Esophagus squamous epithelium (tissue), 5 donors: ENCODE data around the gene CFAP119. TPM values are rescaled to one million over a fixed set of nuclear protein-coding genes. Genes with fewer than 3 reads are reported as not detected.
A peak's percentile ranks its signal among the peaks of the same experiment; 100 is the strongest.
"Not testable (repeated sequence)": the region's sequence is repeated elsewhere in the genome, so short reads cannot be mapped to it uniquely, and the experiment has no call there.

Source experiments
- DNase-seq: peaks from one replicate; lab custom pipeline; 2025; lab: John Stamatoyannopoulos, UW
- H3K27ac ChIP-seq, 4 donors: fragments of 200-600 bp; sonication (generic); one replicate each; pipeline ENCODE4 v1.5.1; 2016 to 2019; ENCODE audit warnings: mild to moderate bottlenecking in 1 of 4
- H3K27me3 ChIP-seq, 4 donors: fragments of 200-600 bp; sonication (generic); 1 replicate in 3 of 4; 2 replicates in 1 of 4; pipeline versions ENCODE4 v1.5.1 to v1.6.0; 2017 to 2021; ENCODE audit warnings: antibody characterized with exemption in 1 of 4
- H3K36me3 ChIP-seq, 3 donors: fragments of 200-600 bp; sonication (generic); one replicate each; pipeline ENCODE4 v1.5.1; 2016 to 2019
- H3K4me1 ChIP-seq, 3 donors: fragments of 200-600 bp; sonication (generic); one replicate each; pipeline ENCODE4 v1.5.1; 2017 to 2019
- H3K4me3 ChIP-seq, 4 donors: fragments of 200-600 bp; sonication (generic); 1 replicate in 3 of 4; 2 replicates in 1 of 4; pipeline ENCODE4 v1.5.1; 2016 to 2019; ENCODE audit warnings: mild to moderate bottlenecking in 2 of 4, moderate library complexity in 1 of 4
- H3K9me3 ChIP-seq, 3 donors: fragments of 200-600 bp; sonication (generic); one replicate each; pipeline ENCODE4 v1.5.1; 2016 to 2019
- POLR2A ChIP-seq, 4 donors: fragments of 450-650 bp; IDR thresholded peaks; one replicate each; pipeline ENCODE4 v1.6.1; 2017; ENCODE audit warnings: antibody characterized with exemption in 4 of 4, mild to moderate bottlenecking in 4 of 4, moderate library complexity in 3 of 4
- WGBS, 2 donors: methylation state at CpG; one replicate each; pipeline ENCODE4 v1.1.5; 2018; 5-methylcytosine and 5-hydroxymethylcytosine counted together
- intact Hi-C: fragments of 100-400 bp; cut with DNase I; formaldehyde crosslinking; loops from one replicate; pipeline ENCODE4 v1.15.0; 2022
- total RNA-seq, 4 donors: library from RNA; depleted of rRNA; stranded (reverse); fragments of >200 nt; gene quantifications; one replicate each; pipeline ENCODE4 v1.1.0, GENCODE V29; 2016
- TF ChIP-seq, protein P1 (sequence below), 6 experiments: fragments of 450-650 bp in 4 of 6; fragments of 200-600 bp in 2 of 6; sonication (generic) in 2 of 6; IDR thresholded peaks; one replicate each; pipeline ENCODE4 v1.5.1; 2016 to 2019; ENCODE audit warnings: antibody characterized with exemption in 6 of 6, mild to moderate bottlenecking in 4 of 6, moderate library complexity in 4 of 6
- donor health status: DM: yes; HTN: yes; CAD: no.

CFAP119 gene
- total RNA-seq, result 1 to 10 TPM in 3 of 4 donors, not detected in 1; 1.3 to 5.0 (median 3.4) TPM

DNA sequence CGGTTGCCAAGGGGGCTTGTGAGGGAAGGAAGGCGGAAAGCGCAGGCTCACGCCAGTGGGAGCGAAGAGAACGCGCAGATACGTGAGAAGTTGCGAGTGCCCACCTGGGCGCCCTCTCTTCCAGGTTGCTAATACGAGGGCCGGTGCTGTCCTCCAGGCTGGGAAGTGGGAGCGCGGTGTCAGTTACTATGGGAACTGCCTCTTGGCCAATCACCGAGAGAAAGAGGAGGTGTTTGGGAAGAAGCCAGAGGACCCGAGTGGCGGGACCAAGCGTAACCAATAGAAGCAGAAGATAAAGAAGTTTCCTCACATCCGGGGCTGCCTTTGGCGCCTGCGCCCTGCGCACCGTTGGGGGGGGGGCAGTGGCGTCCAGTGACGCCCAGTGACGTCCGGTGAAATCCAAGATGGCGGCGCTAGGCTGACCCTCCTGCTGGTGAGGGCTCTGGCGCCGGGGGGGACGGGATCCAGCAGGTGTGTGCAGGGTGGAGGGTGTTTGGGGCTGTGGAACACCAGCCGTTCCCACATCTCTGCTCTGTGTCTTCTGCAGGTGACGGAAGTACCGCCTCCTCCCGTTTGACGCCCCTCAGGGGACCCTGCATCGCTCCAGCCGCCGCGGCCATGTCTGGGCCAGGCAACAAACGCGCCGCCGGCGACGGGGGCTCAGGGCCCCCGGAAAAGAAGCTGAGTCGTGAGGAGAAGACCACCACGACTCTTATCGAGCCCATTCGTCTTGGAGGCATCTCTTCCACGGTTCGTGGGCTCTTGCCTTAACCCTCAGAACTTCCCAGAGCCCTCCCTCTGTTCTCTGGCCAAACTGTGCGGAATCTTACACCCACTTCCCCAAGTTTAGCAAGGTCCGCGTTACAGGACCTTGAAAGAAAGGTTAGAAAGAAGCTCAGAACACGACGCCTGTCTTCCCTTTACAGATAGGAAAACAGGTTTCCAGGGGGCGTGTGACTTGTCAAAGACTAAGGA is at the start of gene CFAP119, which contains the start of gene RNF40:
Gene CFAP119, minus strand, starts transcription at position 135 of the 975 bp plus-strand sequence. CDS start 314 bp downstream, outside the sequence.
Gene RNF40, plus strand, starts transcription at position 395 of the 975 bp plus-strand sequence. Its CDS starts 224 bp downstream, at position 619.
- Histone ChIP-seq H3K27me3 (no peaks in the 10 kb centered on the region), H3K9me3 (no peaks in the 10 kb centered on the region), H3K4me1 (peaks cover 16 to 40% (median 18%) of the 10 kb centered on the region in 3 donors), H3K36me3 (peaks cover 30 to 56% (median 32%) of the 10 kb centered on the region in 3 donors), H3K27ac (peak within 1 kb of the TSS; percentile 92 to 98 (median 94)), H3K4me3 (peak within 1 kb of the TSS; percentile 60 to 95 (median 84))
- DNase-seq, result peak; percentile 77
- intact Hi-C loops, result no loop called here
- TF ChIP-seq, protein P1, sequence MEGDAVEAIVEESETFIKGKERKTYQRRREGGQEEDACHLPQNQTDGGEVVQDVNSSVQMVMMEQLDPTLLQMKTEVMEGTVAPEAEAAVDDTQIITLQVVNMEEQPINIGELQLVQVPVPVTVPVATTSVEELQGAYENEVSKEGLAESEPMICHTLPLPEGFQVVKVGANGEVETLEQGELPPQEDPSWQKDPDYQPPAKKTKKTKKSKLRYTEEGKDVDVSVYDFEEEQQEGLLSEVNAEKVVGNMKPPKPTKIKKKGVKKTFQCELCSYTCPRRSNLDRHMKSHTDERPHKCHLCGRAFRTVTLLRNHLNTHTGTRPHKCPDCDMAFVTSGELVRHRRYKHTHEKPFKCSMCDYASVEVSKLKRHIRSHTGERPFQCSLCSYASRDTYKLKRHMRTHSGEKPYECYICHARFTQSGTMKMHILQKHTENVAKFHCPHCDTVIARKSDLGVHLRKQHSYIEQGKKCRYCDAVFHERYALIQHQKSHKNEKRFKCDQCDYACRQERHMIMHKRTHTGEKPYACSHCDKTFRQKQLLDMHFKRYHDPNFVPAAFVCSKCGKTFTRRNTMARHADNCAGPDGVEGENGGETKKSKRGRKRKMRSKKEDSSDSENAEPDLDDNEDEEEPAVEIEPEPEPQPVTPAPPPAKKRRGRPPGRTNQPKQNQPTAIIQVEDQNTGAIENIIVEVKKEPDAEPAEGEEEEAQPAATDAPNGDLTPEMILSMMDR (IDR thresholded peaks at IDR 0.05), result peak in 1 of 6 experiments; percentile 16
- TF ChIP-seq POLR2A (IDR thresholded peaks at IDR 0.05), result peak in 2 of 4 donors; percentile 66 to 86
- WGBS, 2 donors, result 0 to 1% methylated on average over 15 to 30 of the region's 60 CpGs

DNA sequence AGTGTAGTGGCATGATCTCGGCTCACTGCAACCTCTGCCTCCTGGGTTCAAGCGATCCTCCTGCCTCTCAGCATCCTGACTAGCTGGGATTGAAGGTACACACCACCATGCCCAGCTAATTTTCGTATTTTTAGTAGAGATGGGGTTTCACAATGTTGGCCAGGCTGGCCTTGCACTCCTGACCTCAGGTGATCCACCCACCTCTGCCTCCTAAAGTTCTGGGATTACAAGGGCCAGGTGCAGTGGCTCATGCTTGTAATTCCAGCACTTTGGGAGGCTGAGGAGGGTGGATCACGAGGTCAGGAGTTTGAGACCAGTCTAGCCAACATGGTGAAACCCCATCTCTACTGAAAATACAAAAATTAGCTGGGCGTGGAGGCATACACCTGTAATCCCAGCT is 47.8 kb upstream of the CFAP119 start:
- H3K9me3 ChIP-seq, H3K4me3 ChIP-seq, H3K27ac ChIP-seq, H3K27me3 ChIP-seq, intact Hi-C loops, H3K36me3 ChIP-seq, DNase-seq: not testable (repeated sequence)
- H3K4me1 ChIP-seq, result peaks cover 6 to 38% (median 22%) of the 10 kb centered on the region in 3 donors
- 83 to 92% methylated on average over 4 of the region's 5 CpGs for WGBS, 2 donors

GRCh38 chr16:30808890-30809426 is 47.1 kb upstream of the CFAP119 start:
- WGBS, 2 donors, result 46 to 62% methylated on average over 5 of the region's 5 CpGs
- H3K9me3 ChIP-seq, H3K4me3 ChIP-seq, DNase-seq, H3K27ac ChIP-seq, H3K36me3 ChIP-seq, H3K27me3 ChIP-seq, intact Hi-C loops: not testable (repeated sequence)
- peaks cover 5 to 35% (median 21%) of the 10 kb centered on the region in 3 donors for H3K4me1 ChIP-seq

DNA sequence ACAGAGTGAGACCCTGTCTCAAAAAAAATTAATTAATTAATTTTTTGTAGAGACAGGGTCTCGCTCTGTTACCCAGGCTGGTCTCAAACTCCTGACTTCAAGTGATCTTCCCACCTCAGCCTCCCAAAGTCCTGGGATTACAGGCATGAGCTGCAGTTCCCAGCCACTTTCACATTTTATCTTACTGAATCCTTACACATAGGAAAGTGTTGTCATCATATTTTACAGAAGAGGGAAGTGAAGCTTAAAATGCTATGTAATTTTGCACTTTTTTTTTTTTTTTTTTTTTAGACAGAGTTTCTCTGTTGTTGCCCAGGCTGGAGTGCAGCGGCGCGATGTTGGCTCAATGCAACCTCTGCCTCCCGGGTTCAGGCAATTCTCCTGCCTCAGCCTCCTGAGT is 46.3 kb upstream of the CFAP119 start:
- Histone ChIP-seq H3K27ac (no peak overlapping the region), H3K27me3 (no peaks in the 10 kb centered on the region)
- WGBS, 2 donors, result 85 to 88% methylated on average over 5 of the region's 5 CpGs

GRCh38 chr16:30805370-30806169 is 43.7 kb upstream of the CFAP119 start:
- Histone ChIP-seq H3K36me3 (no peaks in the 10 kb centered on the region), H3K27ac (peak overlapping the region; percentile 88 to 95 (median 91)), H3K4me3 (peak overlapping the region; percentile 72 to 90 (median 78)), H3K4me1 (peaks cover 3 to 26% (median 16%) of the 10 kb centered on the region in 3 donors), H3K9me3 (no peaks in the 10 kb centered on the region), H3K27me3 (no peaks in the 10 kb centered on the region)
- 2 to 10% methylated on average over 9 to 21 of the region's 62 CpGs for WGBS, 2 donors
- intact Hi-C loops, result no loop called here
- no peak for DNase-seq
- TF ChIP-seq POLR2A (IDR thresholded peaks at IDR 0.05), result peak in 2 of 4 donors; percentile 85 to 89
- TF ChIP-seq, protein P1 (IDR thresholded peaks at IDR 0.05), result peak in 1 of 6 experiments; percentile 3

More for the DNA sequence above, 46.3 kb upstream of the CFAP119 start:
- intact Hi-C loops, result no loop called here
- H3K4me1 ChIP-seq, result peaks cover 3 to 27% (median 16%) of the 10 kb centered on the region in 3 donors
- no peaks in the 10 kb centered on the region for H3K9me3 ChIP-seq
- no peak overlapping the region for H3K4me3 ChIP-seq
- H3K36me3 ChIP-seq, result no peaks in the 10 kb centered on the region
- DNase-seq, result no peak
- TF ChIP-seq POLR2A (IDR thresholded peaks at IDR 0.05), result no peak
- TF ChIP-seq, protein P1 (IDR thresholded peaks at IDR 0.05), result no peak
